HFFc6 (cell line): ENCODE measurements around the gene PLCXD3. TPM values are rescaled to one million over a fixed set of nuclear protein-coding genes. Genes with fewer than 3 reads are reported as not detected.

Experiments
- DNase-seq: peaks from one replicate; pipeline ENCODE4 v3.0.0-alpha.2; 2018
- H3K27ac Mint-ChIP-seq: 2 replicates; pipeline ENCODE4 v1.8.0; 2020; ENCODE audit warnings: mild to moderate bottlenecking, mixed read lengths
- H3K27me3 Mint-ChIP-seq: 2 replicates; pipeline ENCODE4 v1.8.0; 2021; ENCODE audit warnings: mild to moderate bottlenecking, moderate library complexity, mixed read lengths; ENCODE audit not compliant: insufficient read depth
- H3K36me3 Mint-ChIP-seq: 2 replicates; pipeline ENCODE4 v1.8.0; 2021; ENCODE audit warnings: low read depth, mixed read lengths
- H3K4me1 Mint-ChIP-seq: 2 replicates; pipeline ENCODE4 v1.8.0; 2020; ENCODE audit warnings: low read depth, mixed read lengths
- H3K4me3 Mint-ChIP-seq: 2 replicates; pipeline ENCODE4 v1.8.0; 2020; ENCODE audit warnings: mild to moderate bottlenecking, moderate library complexity, mixed read lengths
- H3K9me3 Mint-ChIP-seq: 2 replicates; pipeline ENCODE4 v1.8.0; 2020; ENCODE audit warnings: mild to moderate bottlenecking, mixed read lengths
- long read RNA-seq: library from polyadenylated mRNA; unstranded; transcript quantifications from one replicate; pipeline ENCODE4 v2.0.0, GENCODE V29; 2019
- total RNA-seq, 6 experiments: library from RNA; stranded (reverse); fragmentation: NEBNext Ultra II Directional; extraction: Animal tissue kit (Norgen Biotek cat#: 25700); gene quantifications; 2 replicates in 1 of 6; 3 replicates in 5 of 6; pipeline ENCODE4 v1.2.3, GENCODE V29; 2021
- TF ChIP-seq, protein P1 (sequence below): fragments of 200-600 bp; sonication (generic); IDR thresholded peaks from 2 replicates; pipeline ENCODE4 v1.5.0; 2021; ENCODE audit warnings: antibody characterized with exemption, mild to moderate bottlenecking

PLCXD3 gene, protein sequence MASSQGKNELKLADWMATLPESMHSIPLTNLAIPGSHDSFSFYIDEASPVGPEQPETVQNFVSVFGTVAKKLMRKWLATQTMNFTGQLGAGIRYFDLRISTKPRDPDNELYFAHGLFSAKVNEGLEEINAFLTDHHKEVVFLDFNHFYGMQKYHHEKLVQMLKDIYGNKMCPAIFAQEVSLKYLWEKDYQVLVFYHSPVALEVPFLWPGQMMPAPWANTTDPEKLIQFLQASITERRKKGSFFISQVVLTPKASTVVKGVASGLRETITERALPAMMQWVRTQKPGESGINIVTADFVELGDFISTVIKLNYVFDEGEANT
- total RNA-seq, result under 1 TPM in 2 of 6 experiments, not detected in 4; 0.03 to 0.05 TPM
- long read RNA-seq, result 0 reads

DNA sequence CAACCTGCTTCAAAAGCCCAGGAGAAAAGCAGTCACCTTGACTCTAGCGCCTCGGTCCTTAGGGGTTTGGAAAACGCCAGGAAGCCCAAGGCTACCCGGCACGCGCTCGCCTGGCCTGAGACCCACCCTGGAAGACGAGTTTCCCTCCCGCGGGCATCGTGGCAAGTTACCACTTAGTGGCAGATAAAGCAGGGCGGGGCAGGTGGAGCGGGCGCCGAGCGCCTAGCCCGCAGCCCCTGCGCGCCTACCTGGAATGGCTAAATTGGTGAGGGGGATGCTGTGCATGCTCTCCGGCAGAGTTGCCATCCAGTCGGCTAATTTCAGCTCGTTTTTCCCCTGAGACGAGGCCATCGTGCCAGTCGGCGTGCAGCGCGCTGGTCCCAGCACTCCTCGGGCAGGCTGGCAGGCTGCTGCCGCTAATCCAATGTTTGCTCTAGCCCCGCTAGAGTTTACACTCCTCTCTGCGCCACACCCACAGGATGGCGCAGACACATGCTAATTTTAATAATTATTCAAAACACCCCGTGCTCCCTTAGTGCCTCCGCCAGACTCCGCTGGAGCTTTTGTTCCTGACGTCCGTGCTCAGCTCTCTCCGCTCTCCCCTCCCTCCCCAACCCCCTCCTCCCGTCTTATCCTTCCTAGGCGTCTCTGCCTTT is at the start of gene PLCXD3:
PLCXD3 (minus strand) TSS at position 426 of the 656 bp plus-strand sequence; CDS start at position 351, 75 bp downstream.
- TF ChIP-seq, protein P1, sequence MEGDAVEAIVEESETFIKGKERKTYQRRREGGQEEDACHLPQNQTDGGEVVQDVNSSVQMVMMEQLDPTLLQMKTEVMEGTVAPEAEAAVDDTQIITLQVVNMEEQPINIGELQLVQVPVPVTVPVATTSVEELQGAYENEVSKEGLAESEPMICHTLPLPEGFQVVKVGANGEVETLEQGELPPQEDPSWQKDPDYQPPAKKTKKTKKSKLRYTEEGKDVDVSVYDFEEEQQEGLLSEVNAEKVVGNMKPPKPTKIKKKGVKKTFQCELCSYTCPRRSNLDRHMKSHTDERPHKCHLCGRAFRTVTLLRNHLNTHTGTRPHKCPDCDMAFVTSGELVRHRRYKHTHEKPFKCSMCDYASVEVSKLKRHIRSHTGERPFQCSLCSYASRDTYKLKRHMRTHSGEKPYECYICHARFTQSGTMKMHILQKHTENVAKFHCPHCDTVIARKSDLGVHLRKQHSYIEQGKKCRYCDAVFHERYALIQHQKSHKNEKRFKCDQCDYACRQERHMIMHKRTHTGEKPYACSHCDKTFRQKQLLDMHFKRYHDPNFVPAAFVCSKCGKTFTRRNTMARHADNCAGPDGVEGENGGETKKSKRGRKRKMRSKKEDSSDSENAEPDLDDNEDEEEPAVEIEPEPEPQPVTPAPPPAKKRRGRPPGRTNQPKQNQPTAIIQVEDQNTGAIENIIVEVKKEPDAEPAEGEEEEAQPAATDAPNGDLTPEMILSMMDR, result no peak
- Mint-ChIP-seq H3K36me3 (no peaks in the 10 kb centered on the region), H3K27me3 (peaks cover 23% of the 10 kb centered on the region), H3K4me1 (peaks cover 30% of the 10 kb centered on the region), H3K9me3 (no peaks in the 10 kb centered on the region), H3K4me3 (peak within 1 kb of the TSS; percentile 48), H3K27ac (no peak within 1 kb of the TSS)
- DNase-seq, result no peak

DNA sequence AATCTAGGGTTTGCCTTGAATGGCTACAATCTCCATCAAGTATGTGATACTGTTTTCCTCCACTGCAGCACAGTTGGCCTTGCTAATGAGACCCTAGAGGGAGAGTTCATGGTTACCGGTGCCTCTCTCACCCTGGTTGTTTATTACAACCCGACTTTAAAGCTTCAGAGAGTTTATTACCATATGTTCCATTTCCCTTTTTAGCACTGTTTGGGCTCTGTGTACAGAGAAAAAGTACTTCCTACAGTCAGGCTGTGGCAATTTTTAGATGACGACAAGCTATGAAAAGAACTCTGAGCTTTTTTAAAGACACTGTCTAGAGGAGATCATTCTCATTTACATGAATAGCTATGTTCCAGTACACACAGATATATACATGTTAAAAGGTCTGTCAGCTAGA is 48.8 kb upstream of the PLCXD3 start:
- no peaks in the 10 kb centered on the region; the same call in 1 of the 2 replicates for H3K27me3 Mint-ChIP-seq
- no peaks in the 10 kb centered on the region for H3K36me3 Mint-ChIP-seq
- H3K9me3 Mint-ChIP-seq, result no peaks in the 10 kb centered on the region
- no peaks in the 10 kb centered on the region for H3K4me1 Mint-ChIP-seq
- no peak for DNase-seq
- TF ChIP-seq, protein P1, result no peak
- H3K4me3 Mint-ChIP-seq, result no peak overlapping the region
- H3K27ac Mint-ChIP-seq, result no peak overlapping the region

DNA sequence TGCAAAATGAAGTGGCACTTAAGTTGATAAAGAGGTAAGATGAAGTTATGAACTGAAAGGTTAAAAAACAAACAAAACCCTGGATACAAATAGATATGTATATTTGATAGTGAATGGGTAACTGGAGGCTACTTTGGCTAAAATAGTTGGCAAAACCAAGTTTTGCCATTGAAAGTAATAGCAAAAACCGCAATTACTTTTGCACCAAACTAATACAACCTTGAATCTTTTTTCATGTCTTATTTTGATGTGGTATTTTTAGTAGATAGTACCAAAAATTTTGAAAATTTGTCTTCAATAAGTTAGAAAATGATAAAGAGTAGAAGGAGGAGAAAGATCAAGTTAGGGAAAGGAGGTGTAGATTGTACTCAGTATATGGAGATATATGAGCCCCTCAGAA is 47.9 kb upstream of the PLCXD3 start:
- no peak for DNase-seq
- no peaks in the 10 kb centered on the region for H3K9me3 Mint-ChIP-seq
- H3K4me1 Mint-ChIP-seq, result no peaks in the 10 kb centered on the region
- TF ChIP-seq, protein P1, result no peak
- no peaks in the 10 kb centered on the region for H3K36me3 Mint-ChIP-seq
- no peak overlapping the region for H3K4me3 Mint-ChIP-seq
- H3K27ac Mint-ChIP-seq, result no peak overlapping the region
- H3K27me3 Mint-ChIP-seq, result no peaks in the 10 kb centered on the region; the same call in 1 of the 2 replicates

DNA sequence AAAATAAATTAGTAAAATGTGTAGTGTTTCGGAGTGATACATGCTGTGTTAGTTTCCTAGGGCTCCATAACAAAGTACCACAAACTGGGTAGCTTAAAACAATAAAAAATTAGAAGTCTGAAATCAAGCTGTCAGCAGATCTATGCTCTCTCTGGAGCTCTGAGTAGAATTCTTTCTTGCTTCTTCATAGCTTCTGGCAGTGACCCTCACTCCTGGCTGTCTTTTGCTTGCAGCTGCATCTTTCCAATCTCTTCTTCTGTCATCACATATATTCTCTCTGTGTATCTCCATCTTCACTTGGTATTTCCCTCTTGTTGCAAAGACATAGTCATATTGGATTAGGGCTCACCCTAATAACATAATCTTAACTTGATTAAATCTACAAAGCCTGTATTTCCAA is 37.6 kb upstream of the PLCXD3 start:
- peaks cover 6% of the 10 kb centered on the region for H3K27me3 Mint-ChIP-seq
- TF ChIP-seq, protein P1, result no peak
- H3K36me3 Mint-ChIP-seq, result no peaks in the 10 kb centered on the region
- no peak overlapping the region for H3K4me3 Mint-ChIP-seq
- no peaks in the 10 kb centered on the region; the same call in 1 of the 2 replicates for H3K9me3 Mint-ChIP-seq
- no peak for DNase-seq
- H3K4me1 Mint-ChIP-seq, result no peaks in the 10 kb centered on the region
- no peak overlapping the region for H3K27ac Mint-ChIP-seq

DNA sequence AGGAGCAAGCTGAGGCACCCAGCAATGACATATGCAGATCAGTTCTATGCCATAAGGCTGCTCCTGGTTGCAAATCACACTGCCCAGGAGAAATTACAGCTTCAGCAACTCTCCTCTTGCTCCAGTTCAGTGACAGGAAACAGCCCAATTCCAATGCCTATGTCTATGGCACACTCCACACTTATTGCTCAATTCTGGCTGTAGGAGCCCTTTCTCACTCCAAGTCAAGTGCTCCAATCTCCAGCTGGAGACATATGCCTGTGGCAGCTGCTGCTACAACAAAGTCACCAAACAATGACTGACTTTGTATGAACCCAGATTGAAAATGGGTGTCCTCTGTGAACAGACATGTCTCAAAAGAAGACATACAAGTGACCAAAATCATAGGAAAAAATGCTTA is 31.8 kb upstream of the PLCXD3 start:
- Mint-ChIP-seq H3K4me3 (no peak overlapping the region), H3K9me3 (no peaks in the 10 kb centered on the region), H3K36me3 (no peaks in the 10 kb centered on the region), H3K4me1 (no peaks in the 10 kb centered on the region), H3K27ac (no peak overlapping the region), H3K27me3 (no peaks in the 10 kb centered on the region; the same call in 1 of the 2 replicates)
- no peak for DNase-seq
- TF ChIP-seq, protein P1, result no peak
